PC-9 (cell line): Measurements from ENCODE around the gene PSMD12. TPM values are rescaled to one million over a fixed set of nuclear protein-coding genes. Genes with fewer than 3 reads are reported as not detected.

Experiments used
- BruUV-seq: library from RNA; stranded (reverse); fragments of 400-500 nt; replicated peaks from 2 replicates; lab custom pipeline; 2021; lab: Mats Ljungman, UMichigan
- CTCF ChIA-PET: fragments of 300-600 bp; sonication (Branson Sonifier 250); formaldehyde crosslinking; loops from one replicate; lab custom pipeline; 2022; ENCODE audit warnings: antibody characterized with exemption; lab: Charles Lee
- POLR2A ChIA-PET: fragments of 300-600 bp; sonication (Branson Sonifier 250); formaldehyde crosslinking; loops from one replicate; lab custom pipeline; 2022; ENCODE audit warnings: antibody characterized with exemption; ENCODE audit not compliant: unreplicated experiment; lab: Charles Lee
- DNase-seq, 2 experiments: peaks; one replicate each; pipeline versions ENCODE4 v3.0.0 to v3.0.0-alpha.2; 2015 to 2022; ENCODE audit warnings: mixed read lengths in 1 of 2
- H2AFZ ChIP-seq: fragments of 200-600 bp; sonication (generic); 2 replicates; pipeline ENCODE4 v1.8.1; 2017; ENCODE audit warnings: antibody characterized with exemption
- H3F3A ChIP-seq: fragments of 200-600 bp; sonication (generic); 2 replicates; pipeline ENCODE4 v1.8.1; 2017; ENCODE audit warnings: antibody characterized with exemption, mild to moderate bottlenecking, low read depth; ENCODE audit not compliant: insufficient read depth
- H3K27ac ChIP-seq: fragments of 200-600 bp; sonication (generic); 2 replicates; pipeline ENCODE4 v1.6.1; 2016; ENCODE audit warnings: mixed run types
- H3K27me3 ChIP-seq: fragments of 200-600 bp; sonication (generic); 2 replicates; pipeline ENCODE4 v1.6.1; 2016; ENCODE audit warnings: low read depth, mixed run types; ENCODE audit not compliant: insufficient read depth
- H3K36me3 ChIP-seq: fragments of 200-600 bp; sonication (generic); 2 replicates; pipeline ENCODE4 v1.6.1; 2016; ENCODE audit warnings: low read depth, mixed run types
- H3K4me1 ChIP-seq: fragments of 200-600 bp; sonication (generic); replicated peaks from 2 replicates; pipeline ENCODE4 v1.6.1; 2016; ENCODE audit warnings: mixed run types; ENCODE audit not compliant: insufficient read depth
- H3K4me2 ChIP-seq: fragments of 200-600 bp; sonication (generic); 2 replicates; pipeline ENCODE4 v1.6.1; 2017; ENCODE audit warnings: mixed run types
- H3K4me3 ChIP-seq: fragments of 200-600 bp; sonication (generic); 2 replicates; pipeline ENCODE4 v1.6.1; 2016; ENCODE audit warnings: mixed run types
- H3K79me2 ChIP-seq: fragments of 200-600 bp; sonication (generic); 2 replicates; pipeline ENCODE4 v1.6.1; 2017; ENCODE audit warnings: low read depth, mixed run types
- H3K9me2 ChIP-seq: fragments of 200-600 bp; sonication (generic); 2 replicates; pipeline ENCODE4 v1.8.1; 2017; ENCODE audit warnings: mild to moderate bottlenecking; ENCODE audit not compliant: insufficient read depth
- H3K9me3 ChIP-seq: fragments of 200-600 bp; sonication (generic); 2 replicates; pipeline ENCODE4 v1.8.1; 2016; ENCODE audit warnings: low read depth; ENCODE audit not compliant: insufficient read depth
- H4K20me1 ChIP-seq: fragments of 200-600 bp; sonication (generic); 2 replicates; pipeline ENCODE4 v1.8.1; 2017; ENCODE audit not compliant: insufficient read depth
- EZH2 ChIP-seq: fragments of 200-600 bp; sonication (generic); IDR thresholded peaks from 2 replicates; pipeline ENCODE4 v1.8.0; 2017; ENCODE audit warnings: antibody characterized with exemption, low read depth
- intact Hi-C: fragments of 100-400 bp; cut with micrococcal nuclease; formaldehyde crosslinking; loops from one replicate; pipeline ENCODE4 v1.10.0; 2022; ENCODE audit not compliant: unreplicated experiment
- total RNA-seq: library from RNA; stranded (reverse); gene quantifications from 2 replicates; pipeline ENCODE4 v1.2.3, GENCODE V29; 2021
- TF ChIP-seq, protein P1 (sequence below): fragments of 200-600 bp; sonication (generic); conservative IDR thresholded peaks from 2 replicates; pipeline ENCODE4 v1.6.1; 2017; ENCODE audit warnings: mixed run types, antibody characterized with exemption, mild to moderate bottlenecking, moderate library complexity

The PSMD12 gene
- total RNA-seq, 1 experiment from 2014 or later = 80.5 TPM

DNA sequence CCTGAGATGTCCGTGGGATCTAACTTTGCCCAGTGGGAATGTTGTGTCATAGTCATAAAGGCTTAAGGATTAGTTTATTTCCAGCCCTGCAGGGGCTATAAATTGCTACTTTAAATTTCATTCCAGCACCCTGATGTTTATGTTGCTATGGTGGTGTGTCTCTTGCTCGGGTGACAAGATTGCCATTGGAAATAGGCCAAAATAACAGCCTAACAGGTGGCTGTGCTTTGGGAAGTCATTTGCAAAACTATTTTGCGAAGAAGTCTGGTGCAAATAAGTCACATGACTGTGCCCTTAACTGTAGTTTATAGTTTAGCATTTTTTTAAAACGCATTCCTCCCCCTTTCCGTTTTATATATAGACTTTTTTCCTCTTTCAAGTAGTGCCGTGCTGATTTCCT is 33.8 kb upstream of the PSMD12 start:
- Histone ChIP-seq H3K4me2 (no peak overlapping the region), H3K27me3 (no peaks in the 10 kb centered on the region), H3K36me3 (no peaks in the 10 kb centered on the region), H3K9me3 (no peaks in the 10 kb centered on the region), H3K27ac (no peak overlapping the region), H3K4me3 (no peak overlapping the region), H3K4me1 (no peaks in the 10 kb centered on the region), H3F3A (no peaks in the 10 kb centered on the region), H2AFZ (no peak overlapping the region), H4K20me1 (no peaks in the 10 kb centered on the region), H3K9me2 (no peaks in the 10 kb centered on the region), H3K79me2 (no peaks in the 10 kb centered on the region)
- no peak for DNase-seq
- CTCF ChIA-PET = no interaction called here
- TF ChIP-seq EZH2 = no peak
- TF ChIP-seq, protein P1, sequence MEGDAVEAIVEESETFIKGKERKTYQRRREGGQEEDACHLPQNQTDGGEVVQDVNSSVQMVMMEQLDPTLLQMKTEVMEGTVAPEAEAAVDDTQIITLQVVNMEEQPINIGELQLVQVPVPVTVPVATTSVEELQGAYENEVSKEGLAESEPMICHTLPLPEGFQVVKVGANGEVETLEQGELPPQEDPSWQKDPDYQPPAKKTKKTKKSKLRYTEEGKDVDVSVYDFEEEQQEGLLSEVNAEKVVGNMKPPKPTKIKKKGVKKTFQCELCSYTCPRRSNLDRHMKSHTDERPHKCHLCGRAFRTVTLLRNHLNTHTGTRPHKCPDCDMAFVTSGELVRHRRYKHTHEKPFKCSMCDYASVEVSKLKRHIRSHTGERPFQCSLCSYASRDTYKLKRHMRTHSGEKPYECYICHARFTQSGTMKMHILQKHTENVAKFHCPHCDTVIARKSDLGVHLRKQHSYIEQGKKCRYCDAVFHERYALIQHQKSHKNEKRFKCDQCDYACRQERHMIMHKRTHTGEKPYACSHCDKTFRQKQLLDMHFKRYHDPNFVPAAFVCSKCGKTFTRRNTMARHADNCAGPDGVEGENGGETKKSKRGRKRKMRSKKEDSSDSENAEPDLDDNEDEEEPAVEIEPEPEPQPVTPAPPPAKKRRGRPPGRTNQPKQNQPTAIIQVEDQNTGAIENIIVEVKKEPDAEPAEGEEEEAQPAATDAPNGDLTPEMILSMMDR = no peak
- no TSS peak for BruUV-seq
- POLR2A ChIA-PET = no interaction called here
- intact Hi-C loops = no loop called here

- H3K27me3 ChIP-seq = no peaks in the 10 kb centered on the region
- POLR2A ChIA-PET = no interaction called here
- no peaks in the 10 kb centered on the region for H3K79me2 ChIP-seq
- H3K9me2 ChIP-seq = no peaks in the 10 kb centered on the region
- H3F3A ChIP-seq = no peaks in the 10 kb centered on the region
- no peak overlapping the region for H3K27ac ChIP-seq
- H2AFZ ChIP-seq = no peak overlapping the region
- CTCF ChIA-PET = no interaction called here
- no peak overlapping the region for H3K4me3 ChIP-seq
- H3K36me3 ChIP-seq = no peaks in the 10 kb centered on the region
- intact Hi-C loops = no loop called here
- H4K20me1 ChIP-seq = no peaks in the 10 kb centered on the region
- no peaks in the 10 kb centered on the region for H3K4me1 ChIP-seq
- no peak for DNase-seq
- TF ChIP-seq, protein P1 = no peak
- no peak for TF ChIP-seq EZH2
- H3K4me2 ChIP-seq = no peak overlapping the region
- no TSS peak for BruUV-seq
- H3K9me3 ChIP-seq = no peaks in the 10 kb centered on the region
Measured at GRCh38 chr17:67399676-67400075, 33.3 kb upstream of the PSMD12 start.

GRCh38 chr17:67393809-67394397 is 27.5 kb upstream of the PSMD12 start:
- no peak overlapping the region for H2AFZ ChIP-seq
- H3K4me1 ChIP-seq = peaks cover 28% of the 10 kb centered on the region
- H3K36me3 ChIP-seq = no peaks in the 10 kb centered on the region
- peaks cover 27% of the 10 kb centered on the region for H3F3A ChIP-seq
- H4K20me1 ChIP-seq = no peaks in the 10 kb centered on the region
- intact Hi-C loops = no loop called here
- ChIA-PET POLR2A (no interaction called here), CTCF (no interaction called here)
- BruUV-seq = no TSS peak
- TF ChIP-seq EZH2 = no peak
- TF ChIP-seq, protein P1 = no peak
- H3K27me3 ChIP-seq = no peaks in the 10 kb centered on the region
- DNase-seq = no peak
- peaks cover 5% of the 10 kb centered on the region; the same call in 1 of the 2 replicates for H3K79me2 ChIP-seq
- no peak overlapping the region for H3K27ac ChIP-seq
- H3K4me2 ChIP-seq = no peak overlapping the region
- no peaks in the 10 kb centered on the region for H3K9me2 ChIP-seq
- no peaks in the 10 kb centered on the region for H3K9me3 ChIP-seq
- H3K4me3 ChIP-seq = no peak overlapping the region
